Measurements from ENCODE around the gene CSF3.
"Not testable (repeated sequence)": the region's sequence is repeated elsewhere in the genome, so short reads cannot be mapped to it uniquely, and the experiment has no call there.

The CSF3 gene

DNA sequence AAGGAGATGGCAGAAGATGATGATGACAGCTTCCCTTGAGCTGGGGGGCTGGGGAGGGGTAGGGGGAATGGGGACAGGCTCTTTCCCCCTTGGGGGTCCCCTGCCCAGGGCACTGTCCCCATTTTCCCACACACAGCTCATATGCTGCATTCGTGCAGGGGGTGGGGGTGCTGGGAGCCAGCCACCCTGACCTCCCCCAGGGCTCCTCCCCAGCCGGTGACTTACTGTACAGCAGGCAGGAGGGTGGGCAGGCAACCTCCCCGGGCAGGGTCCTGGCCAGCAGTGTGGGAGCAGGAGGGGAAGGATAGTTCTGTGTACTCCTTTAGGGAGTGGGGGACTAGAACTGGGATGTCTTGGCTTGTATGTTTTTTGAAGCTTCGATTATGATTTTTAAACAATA is 17.7 kb upstream of the CSF3 start:
- DNase-seq (ENCODE audit: low read depth in 2 of 2), result no peak

GRCh38 chr17:39999067-39999466 is 16.2 kb upstream of the CSF3 start:
- no peak for DNase-seq (ENCODE audit: low read depth in 2 of 2)

DNA sequence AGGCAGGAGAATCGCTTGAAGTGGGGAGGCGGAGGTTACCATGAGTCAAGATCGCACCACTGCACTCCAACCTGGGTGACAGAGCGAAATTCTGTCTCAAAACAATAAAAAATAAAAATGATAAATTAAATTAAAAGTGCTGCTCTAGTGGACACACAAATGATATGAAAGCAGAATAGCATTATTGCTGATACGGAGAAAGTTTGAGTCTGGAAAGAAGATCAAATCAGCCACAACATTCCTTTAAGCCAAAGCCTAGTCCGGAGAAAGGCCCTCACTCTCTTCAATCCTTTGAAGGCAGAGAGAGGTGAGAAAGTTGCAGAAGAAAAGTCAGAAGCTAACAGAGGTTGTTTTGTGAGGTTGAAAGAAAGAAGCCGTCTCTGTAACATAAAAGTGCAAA is 15.1 kb upstream of the CSF3 start:
- DNase-seq (ENCODE audit: low read depth in 2 of 2), result no peak

GRCh38 chr17:40001335-40001734 is 13.9 kb upstream of the CSF3 start:
- DNase-seq (ENCODE audit: low read depth in 2 of 2), result not testable (repeated sequence)

DNA sequence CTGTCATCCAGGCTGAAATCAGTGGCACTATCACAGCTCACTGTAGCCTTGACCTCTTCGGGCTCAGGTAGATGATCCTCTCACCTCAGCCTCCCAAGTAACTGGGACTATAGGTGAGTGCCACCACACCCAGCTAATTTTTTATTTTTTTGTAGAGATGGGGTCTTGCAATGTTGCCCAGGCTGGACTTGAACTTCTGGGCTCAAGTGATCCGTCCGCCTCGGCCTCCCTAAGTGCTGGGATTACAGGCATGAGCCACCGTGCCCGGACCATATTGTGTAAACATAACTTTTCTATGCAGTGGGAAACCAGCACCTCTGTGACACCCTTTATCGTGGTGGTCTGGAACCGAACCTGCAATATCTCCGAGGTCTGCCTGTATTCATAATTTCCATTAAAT is 11.2 kb upstream of the CSF3 start:
- DNase-seq (ENCODE audit: low read depth in 2 of 2), result no peak

DNA sequence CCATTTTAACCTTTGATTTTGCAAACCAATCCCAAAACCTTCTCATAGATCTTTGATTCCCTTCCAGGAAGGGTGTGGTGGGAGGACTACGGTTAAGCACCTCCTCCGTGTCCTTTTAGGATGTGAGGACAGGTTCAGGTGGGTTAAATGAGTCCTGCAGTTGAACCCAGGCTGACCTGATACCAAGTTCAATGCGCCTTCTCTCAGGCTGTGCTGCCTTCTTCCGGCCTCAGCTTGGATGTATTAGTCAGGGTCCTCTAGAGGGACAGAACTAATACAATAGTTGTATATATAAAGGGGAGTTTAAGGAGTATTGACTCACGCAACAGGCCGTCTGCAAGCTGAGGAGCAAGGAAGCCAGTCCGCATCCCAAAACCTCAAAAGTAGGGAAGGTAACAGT is 10.5 kb upstream of the CSF3 start:
- DNase-seq (ENCODE audit: low read depth in 2 of 2), result no peak

GRCh38 chr17:40005520-40005919 is 9.7 kb upstream of the CSF3 start:
- DNase-seq (ENCODE audit: low read depth in 2 of 2), result no peak

GRCh38 chr17:40010946-40011500 is 4.2 kb upstream of the CSF3 start:
- not testable (repeated sequence) for DNase-seq (ENCODE audit: low read depth in 2 of 2)

DNA sequence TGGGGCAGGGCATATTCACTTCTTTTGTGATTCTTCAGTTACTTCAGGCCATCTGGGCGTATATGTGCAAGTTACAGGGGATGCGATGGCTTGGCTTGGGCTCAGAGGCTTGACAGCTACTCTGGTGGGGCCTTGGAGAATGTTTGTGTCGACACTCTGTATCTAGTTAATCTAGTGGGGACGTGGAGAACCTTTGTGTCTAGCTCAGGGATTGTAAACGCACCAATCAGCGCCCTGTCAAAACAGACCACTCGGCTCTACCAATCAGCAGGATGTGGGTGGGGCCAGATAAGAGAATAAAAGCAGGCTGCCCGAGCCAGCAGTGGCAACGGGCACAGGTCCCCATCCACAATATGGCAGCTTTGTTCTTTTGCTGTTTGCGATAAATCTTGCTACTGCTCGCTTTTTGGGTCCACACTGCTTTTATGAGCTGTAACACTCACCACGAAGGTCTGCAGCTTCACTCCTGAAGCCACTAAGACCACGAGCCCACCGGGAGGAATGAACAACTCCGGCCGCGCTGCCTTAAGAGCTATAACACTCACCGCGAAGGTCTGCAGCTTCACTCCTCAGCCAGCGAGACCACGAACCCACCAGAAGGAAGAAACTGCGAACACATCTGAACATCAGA is 3.1 kb upstream of the CSF3 start:
- DNase-seq (ENCODE audit: low read depth in 2 of 2), result not testable (repeated sequence)

- no peak for DNase-seq (ENCODE audit: low read depth in 2 of 2)
These were observed 762 bp upstream of the CSF3 start for GRCh38 chr17:40014375-40014980.

GRCh38 chr17:40015998-40016985 is 1.1 kb downstream of the CSF3 start:
- DNase-seq (ENCODE audit: low read depth in 2 of 2), result no peak

DNA sequence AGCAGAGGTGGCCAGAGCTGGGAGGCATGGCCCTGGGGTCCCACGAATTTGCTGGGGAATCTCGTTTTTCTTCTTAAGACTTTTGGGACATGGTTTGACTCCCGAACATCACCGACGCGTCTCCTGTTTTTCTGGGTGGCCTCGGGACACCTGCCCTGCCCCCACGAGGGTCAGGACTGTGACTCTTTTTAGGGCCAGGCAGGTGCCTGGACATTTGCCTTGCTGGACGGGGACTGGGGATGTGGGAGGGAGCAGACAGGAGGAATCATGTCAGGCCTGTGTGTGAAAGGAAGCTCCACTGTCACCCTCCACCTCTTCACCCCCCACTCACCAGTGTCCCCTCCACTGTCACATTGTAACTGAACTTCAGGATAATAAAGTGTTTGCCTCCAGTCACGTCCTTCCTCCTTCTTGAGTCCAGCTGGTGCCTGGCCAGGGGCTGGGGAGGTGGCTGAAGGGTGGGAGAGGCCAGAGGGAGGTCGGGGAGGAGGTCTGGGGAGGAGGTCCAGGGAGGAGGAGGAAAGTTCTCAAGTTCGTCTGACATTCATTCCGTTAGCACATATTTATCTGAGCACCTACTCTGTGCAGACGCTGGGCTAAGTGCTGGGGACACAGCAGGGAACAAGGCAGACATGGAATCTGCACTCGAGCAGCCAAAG is 2.3 kb downstream of the CSF3 start:
- DNase-seq (ENCODE audit: low read depth in 2 of 2), result no peak

GRCh38 chr17:40018211-40019121 is 3.2 kb downstream of the CSF3 start:
- DNase-seq (ENCODE audit: low read depth in 2 of 2), result no peak

- no peak for DNase-seq (ENCODE audit: low read depth in 2 of 2)
These were observed 4.1 kb downstream of the CSF3 start for GRCh38 chr17:40019140-40019991.

- no peak for DNase-seq (ENCODE audit: low read depth in 2 of 2)
These were observed 4.9 kb downstream of the CSF3 start for GRCh38 chr17:40020146-40020545.

DNA sequence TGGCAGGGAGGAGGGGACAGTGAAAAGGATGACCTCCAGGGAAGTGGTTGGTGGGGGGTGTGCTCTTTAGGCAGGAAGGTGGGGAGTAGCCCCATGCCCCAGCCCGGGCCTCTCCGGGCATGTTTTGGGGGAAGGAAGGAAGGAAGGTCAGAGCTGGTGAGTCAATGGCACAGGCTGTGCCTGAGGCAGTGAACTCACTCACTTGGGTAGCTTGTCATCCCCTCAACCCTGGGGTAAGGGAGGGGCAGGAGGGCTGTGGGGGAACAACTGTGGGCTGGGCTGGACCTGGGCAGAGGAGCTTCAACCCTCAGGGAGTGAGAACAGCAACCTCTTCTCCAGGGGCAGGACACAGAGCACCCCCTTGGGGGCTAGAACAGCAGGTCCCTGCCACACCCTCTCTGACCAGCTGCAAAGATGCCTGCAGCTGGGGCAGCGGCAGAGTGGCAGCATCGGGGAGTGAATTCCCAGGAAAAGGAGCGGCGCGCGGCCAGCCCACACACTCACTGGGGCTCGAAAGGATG is 6.3 kb downstream of the CSF3 start:
- DNase-seq (ENCODE audit: low read depth in 2 of 2), result no peak

DNA sequence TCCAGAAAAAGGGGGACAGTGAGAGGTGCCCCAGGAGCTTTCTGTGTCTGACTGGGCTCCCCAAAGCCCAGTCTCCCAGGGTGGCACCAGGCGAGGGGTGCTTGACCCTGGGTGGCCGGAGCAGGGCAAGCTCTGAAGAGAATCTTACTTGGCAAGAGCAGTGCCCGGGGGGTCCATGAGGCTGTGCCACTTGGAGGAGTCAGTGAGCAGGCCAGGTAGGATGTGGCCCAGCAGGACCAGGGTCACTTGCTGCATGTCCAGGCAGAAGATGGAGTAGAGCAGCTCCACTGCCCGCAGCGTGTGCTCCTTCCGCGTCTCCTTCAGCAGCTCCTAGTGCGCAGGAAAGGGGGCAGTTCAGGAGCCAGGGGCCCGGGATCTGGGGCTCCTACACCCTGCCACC is 7.3 kb downstream of the CSF3 start:
- no peak for DNase-seq (ENCODE audit: low read depth in 2 of 2)

DNA sequence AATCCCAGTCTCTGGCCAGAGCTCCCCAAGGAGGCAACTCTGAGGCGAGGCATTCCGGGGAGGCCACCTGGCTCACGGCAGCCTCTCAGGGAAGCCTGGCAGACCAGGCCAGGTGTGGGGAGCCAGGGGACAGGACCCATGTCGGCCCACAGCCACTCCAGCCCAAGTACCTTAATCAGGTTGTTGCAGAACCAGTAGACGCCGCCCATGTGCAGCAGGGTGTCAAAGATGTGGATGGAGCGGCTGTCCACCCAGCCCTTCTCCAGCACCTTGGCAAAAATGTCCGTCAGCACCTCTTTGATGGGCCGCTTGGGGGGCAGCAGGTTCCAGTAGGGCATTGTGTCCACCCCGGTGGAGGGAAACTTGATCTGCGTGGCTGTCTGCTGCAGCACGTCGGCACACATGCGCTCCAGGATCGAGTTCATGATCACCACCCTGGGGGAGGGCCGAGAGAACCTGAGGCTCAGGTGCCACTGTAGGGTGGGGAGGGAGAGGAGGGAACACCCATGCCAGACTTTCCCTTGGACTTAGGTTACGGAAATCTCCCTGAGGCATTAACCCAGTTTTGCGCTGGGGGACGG is 7.8 kb downstream of the CSF3 start:
- no peak for DNase-seq (ENCODE audit: low read depth in 2 of 2)

- no peak for DNase-seq (ENCODE audit: low read depth in 2 of 2)
These were observed 8.5 kb downstream of the CSF3 start for GRCh38 chr17:40023590-40024292.
